Activated CD8-positive, alpha-beta memory T cell treated with anti-CD3 and anti-CD28 coated beads for 1 hour (primary cell): ENCODE measurements around the gene INHBC.
"Not testable (repeated sequence)": the region's sequence is repeated elsewhere in the genome, so short reads cannot be mapped to it uniquely, and the experiment has no call there.

Experiments
- DNase-seq, 2 donors: peaks; one replicate each; pipeline ENCODE4 v3.0.0-alpha.2; 2020; ENCODE audit warnings: low read depth in 1 of 2; ENCODE audit errors: extremely low read depth in 1 of 2

Gene INHBC

DNA sequence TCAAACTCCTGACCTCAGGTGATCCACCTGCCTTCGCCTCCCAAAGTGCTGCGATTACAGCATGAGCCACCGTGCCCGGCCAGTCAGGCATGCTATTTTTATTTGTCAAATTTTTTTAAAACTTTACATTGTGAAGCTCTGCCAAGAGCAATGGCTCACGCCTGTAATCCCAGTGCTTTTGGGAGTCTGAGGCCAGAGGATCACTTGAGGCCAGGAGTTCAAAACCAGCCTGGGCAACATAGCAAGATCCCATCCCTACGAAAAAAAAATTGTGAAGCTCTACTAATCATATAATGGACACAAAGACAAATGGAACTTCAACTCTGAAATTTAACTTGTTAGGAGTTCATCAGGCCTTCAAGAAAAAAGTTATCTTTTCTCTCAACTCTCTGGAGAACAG, 5.6 kb upstream of the INHBC start:
- no peak for DNase-seq

DNA sequence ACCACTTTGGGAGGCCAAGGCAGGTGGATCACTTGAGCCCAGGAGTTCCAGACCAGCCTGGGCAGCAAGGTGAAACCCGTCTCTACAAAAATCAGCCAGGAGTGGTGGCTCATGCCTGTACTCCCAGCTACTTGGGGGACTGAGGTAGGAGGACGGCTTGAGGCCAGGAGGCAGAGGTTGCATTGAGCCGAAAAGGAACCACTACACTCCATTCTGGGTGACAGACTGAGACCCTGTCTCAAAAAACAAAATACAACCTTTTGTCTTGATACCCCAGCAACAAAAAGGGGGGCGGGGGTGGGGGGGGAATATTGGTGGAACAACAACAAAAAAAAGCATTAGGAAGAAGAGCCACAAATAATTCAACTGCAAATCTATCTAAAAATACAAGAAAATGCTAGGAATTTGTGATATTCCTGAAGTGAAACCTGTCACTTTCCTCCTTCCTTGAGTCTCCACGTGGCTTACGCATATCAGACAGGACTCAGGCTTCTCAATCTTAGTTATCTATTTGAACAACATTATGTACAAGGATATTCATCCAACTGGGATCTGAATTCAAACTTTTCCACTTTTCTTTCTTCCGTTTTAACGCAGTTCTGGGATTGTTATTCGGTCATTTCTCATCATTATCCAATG, 5.0 kb upstream of the INHBC start:
- DNase-seq = no peak

DNA sequence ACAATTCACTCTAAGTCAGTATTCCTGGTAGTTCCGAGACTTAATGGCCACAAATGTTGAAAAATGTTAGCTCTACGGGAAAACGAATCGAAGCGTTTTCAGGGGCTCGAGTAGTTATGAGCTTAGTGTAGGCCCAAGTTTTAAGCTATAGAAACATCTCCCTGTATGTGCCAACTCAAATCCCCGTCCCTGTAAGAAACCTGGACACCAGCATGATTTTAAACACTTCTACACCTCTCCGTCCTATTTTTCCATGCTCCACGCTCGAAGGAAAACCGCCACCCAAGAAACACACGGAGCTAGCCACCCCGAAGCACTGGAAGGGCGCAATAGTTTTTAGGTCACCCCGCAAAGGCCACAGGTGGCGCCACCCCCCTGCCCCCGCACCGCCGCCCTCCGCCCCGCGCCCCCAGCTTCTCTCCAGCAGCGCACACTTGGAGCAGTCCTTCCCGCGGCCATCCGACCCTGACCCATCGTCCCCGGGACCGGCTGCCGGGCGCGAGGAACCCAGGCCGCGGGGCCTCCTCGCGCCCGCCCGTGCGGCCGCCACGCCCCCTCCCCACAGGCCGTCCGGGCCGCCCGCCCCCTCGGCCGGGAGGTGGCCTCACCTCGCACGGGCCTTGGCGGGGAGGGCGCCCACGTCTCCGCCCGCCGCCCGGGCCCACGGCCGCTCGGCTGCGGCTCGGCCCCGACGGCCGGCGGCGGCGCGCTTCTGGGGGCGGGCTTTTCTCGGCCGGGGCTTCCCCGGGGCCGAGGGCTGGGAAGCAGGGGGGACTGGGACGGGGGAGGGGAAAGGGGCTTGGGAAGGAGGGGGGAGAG, 4.3 kb upstream of the INHBC start:
- DNase-seq = peak; percentile 12 to 22

DNA sequence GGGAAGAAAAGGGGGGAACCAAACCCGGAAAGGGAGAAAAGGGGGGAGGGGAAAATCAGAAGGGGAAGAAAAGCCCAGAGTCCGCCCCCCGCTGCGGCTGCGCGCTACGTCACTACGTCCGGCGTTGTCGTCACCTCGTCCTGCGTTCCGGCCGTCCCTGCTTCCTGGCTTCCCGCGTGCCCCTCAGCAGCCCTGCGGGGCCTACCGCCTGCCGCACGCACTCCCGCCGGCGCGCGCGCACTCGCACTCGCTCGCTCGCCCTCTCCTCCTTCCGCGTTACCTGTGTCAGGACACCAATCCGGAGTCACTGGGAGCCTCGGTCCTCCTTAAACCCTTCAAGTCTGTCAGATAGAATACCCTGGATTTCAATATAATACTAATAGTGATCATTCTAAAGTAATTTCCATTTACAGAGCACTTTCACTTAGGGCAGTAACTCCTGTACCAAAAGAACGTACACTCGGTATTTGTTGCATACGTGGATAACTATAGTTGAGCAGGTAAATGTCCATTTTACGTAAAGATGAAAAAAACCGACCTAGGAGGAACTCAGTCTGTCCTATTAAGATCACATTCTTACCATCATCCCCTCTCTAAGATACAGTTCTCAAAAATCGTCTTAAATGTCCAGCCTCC, 3.5 kb upstream of the INHBC start, which contains the start of gene R3HDM2:
Gene R3HDM2 (minus strand): TSS at position 113 of the 636 bp plus-strand sequence. CDS start 120,615 bp downstream, outside the sequence.
- DNase-seq = peak; percentile 90 to 91

DNA sequence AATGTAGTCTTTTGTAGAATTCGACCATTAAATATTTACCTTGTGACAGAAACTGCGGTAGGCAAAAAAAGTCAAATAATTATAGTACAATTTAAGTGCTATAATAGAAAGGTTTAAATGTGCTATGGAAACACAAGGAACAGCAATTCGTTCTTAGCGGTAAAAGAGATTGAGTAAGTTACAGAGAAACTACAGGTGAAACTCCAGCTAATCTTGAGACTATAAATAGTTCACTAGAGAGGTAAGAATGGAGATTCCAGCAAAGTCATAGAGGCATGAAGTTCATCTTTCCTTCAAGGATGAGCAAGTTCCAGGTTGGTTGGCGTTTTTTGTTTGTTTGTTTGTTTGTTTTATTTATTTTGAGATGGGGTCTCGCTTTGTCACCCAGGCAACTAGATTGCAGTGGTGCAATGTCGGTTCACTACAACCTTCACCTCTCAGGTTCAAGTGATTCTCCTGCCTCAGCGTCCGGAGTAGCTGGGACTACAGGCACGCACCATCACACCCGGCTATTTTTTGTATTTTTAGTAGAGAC, 2.9 kb upstream of the INHBC start:
- DNase-seq = no peak

DNA sequence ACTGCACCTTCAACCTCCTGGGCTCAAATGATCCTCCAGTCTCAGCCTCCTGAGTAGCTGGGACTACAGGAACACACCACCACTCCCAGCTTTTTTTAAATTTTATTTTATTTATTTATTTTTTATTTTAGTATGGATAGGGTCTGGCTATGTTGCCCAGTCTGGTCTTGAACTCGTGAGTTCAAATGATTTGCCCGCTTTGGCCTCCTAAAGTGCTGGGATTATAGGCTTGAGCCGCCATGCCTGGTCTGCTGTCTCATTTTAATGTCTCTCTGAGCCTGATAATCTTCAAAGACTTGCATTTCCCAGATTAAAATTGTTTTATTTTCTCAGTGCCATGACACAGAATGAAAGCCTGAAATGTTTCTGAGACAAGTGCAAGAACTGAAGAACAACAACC, 1.2 kb upstream of the INHBC start:
- no peak for DNase-seq

DNA sequence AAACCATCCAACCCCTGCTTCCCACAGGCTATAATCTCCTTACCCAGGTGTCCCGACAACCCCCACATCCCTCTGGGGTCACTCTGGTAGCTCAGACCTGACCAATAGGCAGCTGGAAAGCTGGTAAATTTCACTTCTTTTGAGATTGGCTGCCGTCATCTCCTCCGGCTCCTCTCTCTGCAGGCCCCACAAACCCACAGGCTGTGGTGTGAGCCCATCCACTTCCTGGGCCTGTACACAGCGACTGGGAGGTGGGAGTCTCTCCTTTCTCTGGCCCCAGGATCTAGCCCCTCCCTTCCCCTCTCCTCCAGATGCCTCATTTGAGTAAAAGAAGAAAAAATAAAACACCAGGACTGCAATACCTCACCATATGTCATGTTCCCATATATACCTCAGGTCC, 709 bp downstream of the INHBC start:
- DNase-seq = no peak

DNA sequence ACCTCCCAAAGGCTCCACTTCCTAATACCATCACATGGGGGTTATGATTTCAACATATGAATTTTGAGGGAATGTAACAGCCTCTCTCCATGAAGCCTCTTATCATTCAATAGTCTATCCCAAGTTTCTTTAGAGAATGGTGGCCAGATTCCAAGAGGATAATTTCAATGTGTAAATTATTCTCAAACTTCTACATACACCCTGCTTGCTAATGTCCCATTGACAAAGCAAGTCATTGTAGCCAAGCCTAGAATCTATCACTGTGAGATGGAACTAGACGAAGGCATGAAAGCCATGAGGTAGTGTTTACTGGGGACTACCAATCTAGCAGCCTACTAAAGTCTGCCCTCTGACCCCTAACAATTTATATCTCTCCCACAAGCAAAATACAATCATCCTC, 3.8 kb downstream of the INHBC start:
- no peak for DNase-seq

DNA sequence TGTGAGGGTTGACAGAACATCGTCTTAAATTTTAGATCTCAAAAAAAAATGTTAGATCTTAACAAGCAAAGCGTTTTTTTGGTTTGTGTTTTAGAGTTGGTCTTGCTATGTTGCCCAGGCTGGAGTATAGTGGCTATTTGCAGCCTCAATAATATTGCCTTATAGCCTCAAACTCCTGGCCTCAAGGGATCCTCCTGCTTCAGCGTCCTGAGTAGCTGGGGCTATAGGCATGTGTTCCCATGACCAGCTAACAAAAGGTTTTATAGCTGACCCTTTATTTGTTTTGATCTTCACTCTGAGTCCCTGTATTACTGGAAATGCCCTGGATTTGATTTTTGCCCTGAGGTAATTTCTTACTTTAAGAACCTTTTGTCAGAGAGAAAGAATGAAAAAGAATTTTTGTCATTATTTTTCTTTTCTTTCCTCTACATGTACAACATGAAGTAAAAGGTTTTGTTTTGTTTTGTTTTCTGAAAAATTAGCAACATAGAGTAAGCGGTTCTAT, 5.2 kb downstream of the INHBC start:
- no peak for DNase-seq

DNA sequence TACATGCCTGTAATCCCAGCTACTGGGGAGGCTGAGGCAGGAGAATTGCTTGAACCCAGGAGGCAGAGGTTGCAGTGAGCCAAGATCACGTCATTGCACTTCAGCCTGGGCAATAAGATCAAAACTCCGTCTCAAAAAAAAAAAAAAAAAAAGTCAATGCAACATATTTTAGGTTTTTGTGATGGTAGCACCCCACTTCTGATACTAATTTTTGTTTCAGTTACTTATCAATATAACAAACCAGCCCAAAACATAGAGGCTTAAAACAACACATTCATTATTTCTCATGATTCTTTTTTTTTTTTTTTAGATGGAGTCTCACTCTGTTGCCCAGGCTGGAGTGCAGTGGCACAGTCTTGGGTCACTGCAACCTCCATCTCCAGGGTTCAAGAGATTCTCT, 6.8 kb downstream of the INHBC start:
- DNase-seq = not testable (repeated sequence)

DNA sequence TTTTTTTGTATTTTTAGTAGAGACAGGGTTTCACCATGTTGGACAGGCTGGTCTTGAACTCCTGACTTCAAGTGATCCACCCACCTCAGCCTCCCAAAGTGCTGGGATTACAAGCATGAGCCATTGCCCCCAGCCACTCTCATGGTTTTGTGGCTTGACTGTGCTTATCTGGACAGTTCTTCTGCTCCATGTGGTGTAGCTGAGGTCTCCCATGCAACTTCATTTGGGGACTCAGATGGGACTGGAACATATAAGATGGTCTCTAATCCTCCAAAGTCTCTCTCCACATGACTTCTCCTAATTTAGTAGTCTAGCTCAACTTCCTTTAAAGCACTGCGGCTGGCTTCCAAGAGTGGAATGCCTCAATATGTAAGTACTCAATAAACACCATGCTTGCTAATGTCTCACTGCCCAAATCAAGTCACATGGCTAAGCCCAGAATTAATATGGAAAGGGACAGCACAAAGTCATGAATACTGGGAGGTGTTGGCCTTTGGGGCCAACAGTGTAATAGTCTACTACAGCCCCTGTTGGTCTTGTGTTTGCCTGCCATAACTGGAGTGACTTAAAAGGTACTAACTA, 7.4 kb downstream of the INHBC start:
- DNase-seq = no peak

DNA sequence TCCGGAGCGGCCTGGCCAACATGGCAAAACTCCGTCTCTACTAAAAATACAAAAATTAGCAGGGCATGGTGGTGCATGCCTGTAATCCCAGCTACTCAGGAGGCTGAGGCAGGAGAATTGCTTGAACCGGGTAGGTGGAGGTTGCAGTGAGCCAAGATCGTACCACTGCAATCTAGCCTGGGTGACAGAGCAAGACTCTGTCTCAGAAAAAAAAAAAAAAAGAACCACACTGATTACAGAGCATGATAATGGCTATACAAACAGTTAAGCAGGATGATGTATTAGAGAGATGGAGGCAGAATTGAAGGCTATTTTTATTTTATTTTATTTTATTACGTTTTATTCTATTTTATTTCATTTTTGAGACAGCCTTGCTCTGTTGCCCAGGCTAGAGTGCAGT, 9.8 kb downstream of the INHBC start:
- DNase-seq = not testable (repeated sequence)

DNA sequence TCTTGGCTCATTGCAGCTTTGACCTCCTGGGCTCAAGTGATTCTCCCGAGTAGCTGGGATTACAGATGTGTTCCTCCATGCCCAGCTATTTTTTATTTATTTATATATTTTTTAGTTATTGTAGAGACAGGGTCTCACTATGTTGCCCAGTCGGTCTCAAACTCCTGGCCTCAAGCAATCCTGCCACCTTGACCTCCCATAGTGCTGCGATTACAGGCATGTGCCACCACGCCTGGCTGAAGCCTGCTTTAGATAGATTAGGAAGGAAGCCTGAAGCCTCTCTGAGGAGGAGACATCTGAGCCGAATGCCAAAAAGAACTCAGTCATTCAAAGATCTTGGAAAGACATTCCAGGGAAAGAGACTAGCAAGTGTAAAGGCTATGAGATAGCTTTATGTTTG, 10.2 kb downstream of the INHBC start:
- no peak for DNase-seq

DNA sequence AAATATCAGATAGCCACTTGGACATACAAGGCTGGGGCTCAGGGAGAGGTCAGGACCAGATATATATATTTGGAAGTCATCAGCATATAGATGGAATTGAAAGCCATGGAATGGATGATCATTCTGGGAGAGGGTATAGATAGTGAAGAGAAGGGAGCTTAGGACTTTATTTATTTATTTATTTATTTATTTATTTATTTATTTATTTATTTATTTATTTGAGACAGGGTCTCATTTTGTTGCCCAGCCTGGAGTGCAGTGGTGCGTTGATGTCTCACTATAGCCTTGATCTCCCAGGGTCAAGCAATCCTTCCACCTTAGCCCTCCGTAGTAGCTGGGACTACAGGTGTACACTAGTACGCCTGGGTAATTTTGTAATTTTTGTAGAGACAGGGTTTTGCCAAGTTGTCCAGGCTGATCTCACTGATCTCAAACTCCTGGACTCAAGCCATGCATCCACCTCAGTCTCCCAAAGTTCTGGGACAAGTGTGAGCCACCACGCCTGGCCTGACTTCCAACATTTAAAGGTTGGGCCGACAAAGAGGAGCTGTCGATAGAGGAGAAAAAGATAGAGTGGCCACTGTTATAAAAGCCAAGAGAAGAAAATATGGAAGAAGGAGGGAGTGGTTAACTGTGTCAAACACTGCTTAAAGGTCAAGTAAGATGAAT, 11.8 kb downstream of the INHBC start:
- no peak for DNase-seq

DNA sequence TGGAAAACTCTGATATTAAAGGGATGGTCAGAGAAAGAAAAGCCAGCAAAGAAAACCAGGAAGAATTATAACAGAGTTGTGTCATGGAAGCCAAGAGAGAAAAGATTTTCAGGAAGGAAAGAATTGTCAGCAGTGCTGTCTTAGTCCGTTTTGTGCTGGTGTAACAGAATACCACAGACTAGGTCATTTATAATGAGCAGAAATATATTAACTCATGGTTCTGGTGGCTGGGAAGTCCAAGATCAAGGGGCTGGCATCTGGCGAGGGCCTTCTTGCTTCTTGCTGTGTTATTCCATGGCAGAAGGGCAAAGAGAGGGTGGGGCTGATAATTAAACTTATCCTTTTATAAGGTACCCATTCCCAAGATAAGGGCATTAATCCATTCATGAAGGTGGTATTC, 14.1 kb downstream of the INHBC start:
- DNase-seq = no peak

DNA sequence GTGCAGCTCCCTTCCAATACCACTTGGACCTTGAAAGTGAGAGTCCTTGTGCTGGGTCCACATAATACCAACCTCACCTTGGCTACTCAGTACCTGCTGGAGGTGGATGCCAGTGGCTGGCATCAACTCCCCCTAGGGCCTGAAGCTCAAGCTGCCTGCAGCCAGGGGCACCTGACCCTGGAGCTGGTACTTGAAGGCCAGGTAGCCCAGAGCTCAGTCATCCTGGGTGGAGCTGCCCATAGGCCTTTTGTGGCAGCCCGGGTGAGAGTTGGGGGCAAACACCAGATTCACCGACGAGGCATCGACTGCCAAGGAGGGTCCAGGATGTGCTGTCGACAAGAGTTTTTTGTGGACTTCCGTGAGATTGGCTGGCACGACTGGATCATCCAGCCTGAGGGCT, 14.8 kb downstream of the INHBC start:
- no peak for DNase-seq

DNA sequence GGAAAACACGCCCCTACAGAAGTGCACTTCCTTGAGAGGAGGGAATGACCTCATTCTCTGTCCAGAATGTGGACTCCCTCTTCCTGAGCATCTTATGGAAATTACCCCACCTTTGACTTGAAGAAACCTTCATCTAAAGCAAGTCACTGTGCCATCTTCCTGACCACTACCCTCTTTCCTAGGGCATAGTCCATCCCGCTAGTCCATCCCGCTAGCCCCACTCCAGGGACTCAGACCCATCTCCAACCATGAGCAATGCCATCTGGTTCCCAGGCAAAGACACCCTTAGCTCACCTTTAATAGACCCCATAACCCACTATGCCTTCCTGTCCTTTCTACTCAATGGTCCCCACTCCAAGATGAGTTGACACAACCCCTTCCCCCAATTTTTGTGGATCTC, 15.5 kb downstream of the INHBC start:
- no peak for DNase-seq

DNA sequence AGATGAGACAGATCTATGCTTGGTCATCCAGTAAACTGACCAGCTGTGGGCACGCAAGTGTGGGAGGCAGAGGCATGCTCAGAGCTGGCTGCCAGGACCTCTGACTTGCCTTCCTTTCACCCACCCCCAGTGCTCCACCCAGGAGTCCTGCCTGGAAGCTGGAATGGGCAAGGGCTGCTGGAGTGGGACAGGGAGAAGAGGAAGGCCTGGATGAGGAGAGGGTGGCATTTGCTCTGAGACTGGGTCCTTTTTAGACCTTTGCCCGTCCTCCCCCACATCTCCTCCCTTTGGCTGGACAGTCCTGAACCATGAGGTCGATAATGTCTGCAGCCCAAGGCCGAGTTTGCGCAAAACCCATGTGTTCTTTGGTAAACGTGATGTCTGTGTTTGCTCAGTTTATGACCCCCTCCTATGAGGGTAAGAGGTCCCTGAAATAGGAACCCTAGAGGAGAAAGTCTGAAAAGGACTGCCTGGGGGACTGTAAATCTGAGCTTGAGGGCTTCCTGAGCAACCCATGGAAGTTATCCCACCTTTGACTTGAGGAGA, 16.7 kb downstream of the INHBC start:
- DNase-seq = no peak

DNA sequence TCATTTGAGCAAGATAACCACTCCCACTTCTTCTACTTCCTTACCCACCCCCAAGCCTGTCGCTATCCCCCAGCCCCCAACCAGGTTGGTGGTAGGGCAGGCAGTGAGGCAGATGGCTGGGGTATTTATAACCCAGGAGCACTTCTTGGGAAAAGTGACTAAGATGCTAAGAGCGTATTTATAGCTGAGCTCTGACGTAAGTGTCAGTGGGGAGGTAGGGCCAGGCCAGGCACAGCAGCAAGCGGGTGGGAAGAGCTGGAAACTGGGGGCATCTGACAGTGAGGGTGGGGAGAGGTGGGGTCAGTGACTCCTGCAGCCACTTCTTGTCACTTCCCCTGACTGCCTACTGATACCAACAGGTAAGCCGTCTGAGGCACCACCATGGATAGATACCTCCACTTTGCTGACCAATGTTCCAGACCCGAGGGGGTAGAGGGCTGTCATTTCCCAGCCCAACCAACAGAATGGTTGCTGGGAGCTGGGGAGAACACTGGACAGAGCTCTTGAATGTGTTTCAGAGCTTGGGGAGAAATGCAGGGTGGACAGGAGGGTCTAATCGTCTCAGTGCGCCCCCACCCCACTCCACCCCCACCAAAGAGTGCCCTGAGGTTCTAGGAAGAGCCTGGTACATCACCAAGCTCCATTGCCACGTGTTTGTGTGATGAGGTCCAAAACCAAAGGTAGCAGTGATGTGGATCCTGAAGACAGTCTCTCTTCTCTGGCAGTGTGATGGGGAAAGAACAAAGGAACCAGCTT, 17.8 kb downstream of the INHBC start:
- DNase-seq = no peak
